CD4-positive, alpha-beta memory T cell (primary cell): ENCODE results near the gene CARD9. TPM values are rescaled to one million over a fixed set of nuclear protein-coding genes. Genes with fewer than 3 reads are reported as not detected.

Experiments used
- CTCF ChIA-PET: fragments of 350-600 bp; sonication (Branson Sonifier 250); formaldehyde crosslinking; loops from one replicate; lab custom pipeline; 2021; ENCODE audit warnings: inconsistent platforms; ENCODE audit not compliant: partially characterized antibody; lab: Charles Lee
- POLR2A ChIA-PET: fragments of 350-600 bp; sonication (Branson Sonifier 250); formaldehyde crosslinking; loops from one replicate; lab custom pipeline; 2021; ENCODE audit not compliant: partially characterized antibody; lab: Charles Lee
- DNase-seq, 5 donors: peaks; one replicate each; pipeline versions ENCODE4 v3.0.0 to v3.0.0-alpha.2; 2020 to 2022; ENCODE audit warnings: mixed read lengths in 1 of 5
- H3K27ac ChIP-seq: one replicate; pipeline ENCODE4 v1.7.0; 2013; ENCODE audit warnings: low read depth, low read length
- H3K27me3 ChIP-seq: 2 replicates; pipeline ENCODE4 v1.7.0; 2013; ENCODE audit warnings: mild to moderate bottlenecking, low read length, moderate library complexity; ENCODE audit not compliant: insufficient read depth
- H3K36me3 ChIP-seq: 2 replicates; pipeline ENCODE4 v1.7.0; 2013; ENCODE audit warnings: mild to moderate bottlenecking, low read length, moderate library complexity; ENCODE audit not compliant: insufficient read depth
- H3K4me1 ChIP-seq: 2 replicates; pipeline ENCODE4 v1.7.0; 2013; ENCODE audit warnings: mild to moderate bottlenecking, low read length, moderate library complexity; ENCODE audit not compliant: insufficient read depth
- H3K4me3 ChIP-seq, 2 donors: one replicate each; pipeline ENCODE4 v1.7.0; 2013; ENCODE audit warnings: low read length in 2 of 2, mild to moderate bottlenecking in 1 of 2
- H3K9me3 ChIP-seq, 2 donors: one replicate each; pipeline ENCODE4 v1.7.0; 2013; ENCODE audit warnings: low read length in 2 of 2, control low read depth in 1 of 2; ENCODE audit not compliant: control insufficient read depth in 1 of 2
- H3K27ac Mint-ChIP-seq, 7 donors: one replicate each; pipeline ENCODE4 v1.8.0; 2020 to 2021; ENCODE audit warnings: mixed read lengths in 7 of 7, mild to moderate bottlenecking in 6 of 7, inconsistent platforms in 3 of 7, moderate library complexity in 3 of 7
- H3K27me3 Mint-ChIP-seq, 2 donors: one replicate each; pipeline ENCODE4 v1.8.0; 2020 to 2021; ENCODE audit warnings: mixed read lengths in 2 of 2
- H3K36me3 Mint-ChIP-seq, 2 donors: one replicate each; pipeline ENCODE4 v1.8.0; 2020 to 2021; ENCODE audit warnings: mixed read lengths in 2 of 2, inconsistent platforms in 1 of 2, mild to moderate bottlenecking in 1 of 2
- H3K4me1 Mint-ChIP-seq, 4 donors: one replicate each; pipeline ENCODE4 v1.8.0; 2020 to 2021; ENCODE audit warnings: mixed read lengths in 4 of 4, mild to moderate bottlenecking in 1 of 4
- H3K4me3 Mint-ChIP-seq, 8 donors: one replicate each; pipeline ENCODE4 v1.8.0; 2020 to 2021; ENCODE audit warnings: mixed read lengths in 8 of 8, mild to moderate bottlenecking in 7 of 8, moderate library complexity in 6 of 8, inconsistent platforms in 3 of 8
- H3K9me3 Mint-ChIP-seq, 8 donors: one replicate each; pipeline ENCODE4 v1.8.0; 2020 to 2021; ENCODE audit warnings: mixed read lengths in 8 of 8, mild to moderate bottlenecking in 5 of 8, inconsistent platforms in 3 of 8, moderate library complexity in 1 of 8
- intact Hi-C: fragments of 100-400 bp; cut with micrococcal nuclease; formaldehyde crosslinking; loops from one replicate; pipeline ENCODE4 v1.15.1; 2023
- polyA plus RNA-seq, 2 donors: library from polyadenylated mRNA; unstranded; fragments of 300-500 nt; fragmentation: Illumina TruSeq; gene quantifications; one replicate each; pipeline ENCODE4 v1.2.3, GENCODE V29; 2021
- total RNA-seq, 2 experiments: library from RNA; stranded (reverse); gene quantifications; one replicate each; pipeline ENCODE4 v1.2.3, GENCODE V29; 2021

The CARD9 gene
- total and polyA plus RNA-seq, 4 experiments from 2014 or later, result 0.41 to 1.2 (median 0.70) TPM; not detected in 1

DNA sequence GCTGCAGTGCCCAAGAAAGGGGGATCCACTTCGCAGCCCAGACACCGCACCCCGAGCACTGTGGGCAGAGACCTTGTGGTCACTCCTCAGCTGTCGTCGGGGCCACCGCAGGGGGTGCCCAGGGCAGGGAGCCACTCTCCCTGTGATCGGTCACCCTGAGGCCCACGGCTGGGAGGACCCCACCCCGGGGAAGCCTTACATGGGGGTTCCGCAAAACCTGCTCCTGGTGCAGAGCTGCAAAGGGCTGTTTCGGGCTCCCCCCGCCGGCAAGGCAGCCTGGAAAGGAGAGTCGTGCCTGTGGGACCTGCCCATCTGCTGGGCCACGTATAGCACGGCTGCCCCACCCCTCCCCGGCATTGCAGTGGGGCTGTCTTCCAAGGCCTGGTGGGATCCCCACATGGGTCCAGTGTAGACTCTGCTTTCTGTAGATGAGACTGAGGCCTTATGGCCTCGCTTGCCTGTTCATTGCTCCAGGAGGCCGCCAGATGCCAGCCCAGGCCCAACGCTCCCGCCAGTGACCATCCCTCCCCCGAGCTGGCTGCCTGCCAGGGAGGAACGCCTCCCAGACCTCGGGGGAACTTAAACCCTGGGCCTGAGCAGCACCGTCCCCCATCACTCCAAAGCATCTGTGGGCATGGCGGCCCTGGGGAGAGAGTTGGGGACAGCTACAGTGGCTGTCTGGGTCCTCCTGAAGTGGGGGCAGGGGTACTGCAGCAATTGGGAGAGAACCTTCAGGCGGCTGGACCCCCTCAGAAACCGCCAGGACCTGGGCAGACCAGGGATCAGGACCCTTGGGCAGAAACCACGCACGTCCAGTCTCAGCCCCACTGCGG is 8.3 kb downstream of the CARD9 start:
- ChIA-PET POLR2A (interaction anchor here (1.0 kb wide), 1 partner anchor 45 kb away, joined by 3 read pairs; no protein-coding TSS in a partner anchor), CTCF (interaction anchor here (2.5 kb wide), 1 partner anchor 37 kb away, joined by 20 read pairs; no protein-coding TSS in a partner anchor)
- H3K36me3 Mint-ChIP-seq, result peaks cover 0 to 12% of the 10 kb centered on the region in 2 donors
- Histone ChIP-seq H3K9me3 (no peaks in the 10 kb centered on the region), H3K4me1 (peaks cover 14% of the 10 kb centered on the region), H3K27ac (no peak overlapping the region), H3K27me3 (no peaks in the 10 kb centered on the region), H3K36me3 (no peaks in the 10 kb centered on the region), H3K4me3 (no peak overlapping the region)
- peaks cover 0 to 9% (median 0%) of the 10 kb centered on the region in 4 donors for H3K4me1 Mint-ChIP-seq
- H3K9me3 Mint-ChIP-seq, result peaks cover 0 to 2% (median 0%) of the 10 kb centered on the region in 8 donors
- DNase-seq, result no peak
- no peaks in the 10 kb centered on the region for H3K27me3 Mint-ChIP-seq
- intact Hi-C loops, result no loop called here
- peak overlapping the region in 2 of 8 donors; percentile 13 to 26 for H3K4me3 Mint-ChIP-seq
- peak overlapping the region in 2 of 7 donors; percentile 12 to 72 for H3K27ac Mint-ChIP-seq

DNA sequence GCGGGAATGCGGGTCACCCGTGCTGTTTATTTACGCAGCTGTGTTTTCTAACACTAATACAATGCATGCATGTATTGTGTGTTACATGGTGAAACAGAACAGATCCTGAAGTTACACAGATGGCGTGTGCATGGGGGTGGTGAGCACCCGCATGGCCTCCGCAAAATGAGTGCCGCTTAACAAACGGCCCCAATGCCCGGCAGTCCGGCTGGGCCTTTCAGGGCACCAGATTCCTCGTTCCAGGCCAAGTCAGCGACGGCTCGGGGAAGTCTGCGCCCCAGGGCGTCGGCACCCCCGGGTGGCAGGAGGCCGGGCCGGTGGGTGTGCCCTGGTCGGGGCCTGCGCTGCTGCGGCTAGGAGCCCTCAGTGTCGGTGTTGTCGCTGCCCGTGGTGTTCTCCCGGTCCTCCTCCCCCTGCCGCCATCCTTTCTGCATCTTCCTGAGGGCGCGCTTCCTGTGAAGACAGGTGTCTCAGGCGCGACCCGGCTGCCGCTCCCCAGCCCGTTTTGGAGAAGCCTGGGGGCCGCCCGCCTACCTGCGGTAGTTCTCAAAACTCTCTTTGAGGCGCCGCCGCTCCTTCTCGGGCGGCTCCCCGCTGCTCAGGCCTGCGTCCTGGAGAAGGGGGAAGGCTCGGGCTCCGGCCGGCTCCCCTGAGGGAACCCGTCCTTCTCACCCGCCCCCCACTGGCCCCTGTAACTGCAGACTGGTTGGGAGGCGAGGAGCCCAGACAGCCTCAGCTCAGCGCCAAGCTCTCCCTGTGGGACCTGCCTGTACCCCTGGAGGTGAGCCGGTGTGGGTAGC is 9.3 kb downstream of the CARD9 start:
- no peak overlapping the region for H3K27ac ChIP-seq
- H3K27me3 Mint-ChIP-seq, result no peaks in the 10 kb centered on the region
- H3K36me3 ChIP-seq, result no peaks in the 10 kb centered on the region
- no peaks in the 10 kb centered on the region for H3K9me3 ChIP-seq
- intact Hi-C loops, result loop anchor here (1.0 kb wide), 5 partner anchors 36 to 119 kb away; partner anchors contain the start of genes GPSM1, QSOX2, SEC16A and SNAPC4
- peaks cover 14% of the 10 kb centered on the region for H3K4me1 ChIP-seq
- peak overlapping the region in 1 of 7 donors; percentile 91 for H3K27ac Mint-ChIP-seq
- H3K4me3 ChIP-seq, result peak overlapping the region in 1 of 2 donors; percentile 5
- ChIA-PET CTCF (interaction anchor here (0.6 to 2.5 kb wide), 7 partner anchors 20 to 45 kb away, joined by 3 to 20 read pairs (median 7); no protein-coding TSS in a partner anchor), POLR2A (interaction anchor here (0.6 to 2.8 kb wide), 16 partner anchors 13 to 876 kb away, joined by 3 to 27 read pairs (median 6); partner anchors contain the start of genes ENTR1, GPSM1, PMPCA and SNAPC4)
- H3K36me3 Mint-ChIP-seq, result peaks cover 0 to 15% of the 10 kb centered on the region in 2 donors
- peaks cover 0 to 2% (median 0%) of the 10 kb centered on the region in 8 donors for H3K9me3 Mint-ChIP-seq
- no peaks in the 10 kb centered on the region for H3K27me3 ChIP-seq
- no peak for DNase-seq
- peaks cover 0 to 9% (median 0%) of the 10 kb centered on the region in 4 donors for H3K4me1 Mint-ChIP-seq
- peak overlapping the region in 3 of 8 donors; percentile 21 to 53 (median 36) for H3K4me3 Mint-ChIP-seq

DNA sequence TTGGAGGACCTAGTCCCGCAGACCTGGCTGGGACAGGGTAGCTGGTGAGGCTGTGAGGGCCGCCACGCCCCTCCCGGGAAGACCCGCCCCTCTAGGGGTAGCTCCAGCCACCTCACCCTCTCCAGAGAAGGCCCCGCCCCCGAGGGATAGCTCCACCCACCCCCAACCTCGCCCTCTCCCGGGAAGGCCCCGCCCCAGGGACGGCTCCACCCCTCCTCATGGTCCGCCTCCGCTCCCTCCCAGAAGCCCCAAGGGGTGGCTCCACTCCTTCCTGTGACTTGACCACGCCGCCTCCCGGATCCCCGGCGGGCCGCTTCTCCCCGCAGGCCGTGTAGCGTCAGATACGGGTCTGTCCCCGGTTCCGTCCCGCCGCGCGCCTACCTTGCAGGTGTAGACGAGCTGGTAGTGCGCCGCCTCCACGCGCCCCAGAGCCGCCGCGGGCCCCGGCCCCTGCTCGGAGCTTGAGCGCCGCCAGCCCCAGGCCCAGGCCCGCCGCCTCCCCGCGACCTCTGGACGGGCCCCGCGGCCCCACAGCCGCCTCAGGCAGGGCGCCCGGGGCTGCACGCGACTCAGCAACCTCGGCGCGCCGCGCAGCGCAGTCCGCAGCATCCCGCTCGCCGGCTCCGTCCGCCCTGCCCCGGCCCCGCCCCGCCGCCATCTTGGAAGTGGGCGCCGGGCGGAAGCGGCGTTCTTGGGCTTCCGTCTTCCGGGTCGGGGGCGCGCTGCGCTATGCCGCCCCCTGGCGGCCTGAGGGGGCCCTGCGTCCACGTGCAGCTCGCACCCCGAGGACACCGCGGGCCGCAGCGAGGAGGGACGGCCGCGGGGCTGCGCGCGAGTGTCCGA is 10.1 kb downstream of the CARD9 start, which contains the start of gene DNLZ:
TSS of gene DNLZ (minus strand) at position 639 of the 843 bp plus-strand sequence. CDS start at position 609, 30 bp downstream.
- intact Hi-C loops, result loop anchor here (1.0 kb wide), 5 partner anchors 36 to 120 kb away; partner anchors contain the start of genes GPSM1, QSOX2, SEC16A and SNAPC4
- peak within 1 kb of the TSS in 1 of 2 donors; percentile 59 for H3K4me3 ChIP-seq
- CTCF ChIA-PET, result interaction anchor here (0.6 to 2.5 kb wide), 12 partner anchors 21 to 118 kb away, joined by 3 to 20 read pairs (median 3); no protein-coding TSS in a partner anchor
- peak within 1 kb of the TSS; percentile 76 for H3K27ac ChIP-seq
- Mint-ChIP-seq H3K36me3 (peaks cover 0 to 16% of the 10 kb centered on the region in 2 donors), H3K27me3 (no peaks in the 10 kb centered on the region), H3K27ac (peak within 1 kb of the TSS; percentile 78 to 92 (median 85)), H3K4me3 (peak within 1 kb of the TSS; percentile 83 to 91 (median 86)), H3K9me3 (peaks cover 0 to 2% (median 0%) of the 10 kb centered on the region in 8 donors), H3K4me1 (peaks cover 0 to 9% (median 0%) of the 10 kb centered on the region in 4 donors)
- peak; percentile 87 to 90 (median 88) for DNase-seq
- POLR2A ChIA-PET, result interaction anchor here (0.6 to 2.8 kb wide), 20 partner anchors 9 to 877 kb away, joined by 3 to 27 read pairs (median 5); partner anchors contain the start of genes ENTR1, GPSM1, PMPCA and SNAPC4
- H3K27me3 ChIP-seq, result no peaks in the 10 kb centered on the region
- H3K9me3 ChIP-seq, result no peaks in the 10 kb centered on the region
- H3K4me1 ChIP-seq, result peaks cover 14% of the 10 kb centered on the region
- no peaks in the 10 kb centered on the region for H3K36me3 ChIP-seq

DNA sequence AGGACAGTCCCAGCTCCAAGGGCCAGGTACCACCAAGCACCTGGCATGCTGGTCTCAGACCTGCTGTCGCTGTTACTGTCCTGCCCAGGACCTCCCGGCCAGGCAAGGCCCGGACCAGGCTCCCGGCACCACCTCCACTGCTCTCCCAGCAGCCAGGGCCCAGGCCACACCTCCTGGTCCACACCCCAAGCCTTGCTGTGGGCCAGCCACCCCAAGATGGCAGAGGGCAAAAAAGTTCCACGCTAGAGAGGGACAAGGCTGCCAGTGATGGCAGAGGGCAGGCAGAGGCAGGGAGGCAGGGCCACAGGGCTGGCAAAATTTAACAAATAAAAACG is 11.1 kb downstream of the CARD9 start:
- H3K27me3 ChIP-seq, result no peaks in the 10 kb centered on the region
- DNase-seq, result no peak

DNA sequence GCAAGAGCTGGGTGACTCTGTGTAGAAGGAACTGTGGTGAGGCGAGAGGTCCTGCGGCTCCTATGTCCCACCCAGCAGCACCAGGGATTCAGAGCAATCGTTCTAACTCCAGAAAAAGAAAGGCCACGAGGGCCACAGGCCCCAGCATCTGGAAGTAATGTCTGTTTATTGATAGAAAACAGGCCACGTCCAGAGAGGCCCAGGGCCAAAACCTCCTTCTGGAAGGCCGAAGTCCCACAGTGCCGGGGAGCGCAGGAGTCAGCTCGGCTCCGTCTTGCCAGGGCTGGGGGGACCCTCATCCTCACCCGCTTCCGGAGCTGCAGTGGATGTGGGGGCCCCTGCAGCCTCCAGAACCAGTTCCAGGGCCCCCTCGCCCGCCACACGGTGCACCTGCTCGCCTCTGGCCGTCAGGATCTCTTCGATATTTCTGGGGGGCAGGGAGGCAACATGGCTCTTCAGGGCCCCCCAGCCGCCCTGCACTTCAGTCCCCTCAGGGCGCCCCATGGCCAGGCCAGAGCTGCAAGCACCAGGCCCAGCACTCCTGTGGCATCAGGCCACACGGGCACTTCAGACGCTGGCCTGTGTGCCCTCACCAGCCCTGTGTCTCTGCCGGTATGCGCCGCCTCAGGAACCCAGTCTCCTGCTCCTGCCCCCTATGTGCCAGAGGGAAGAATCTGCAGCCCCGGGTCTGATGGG is 11.6 kb downstream of the CARD9 start:
- ChIA-PET POLR2A (interaction anchor here (2.0 to 2.8 kb wide), 2 partner anchors 34 to 38 kb away, joined by 6 to 27 read pairs; partner anchors contain the start of genes GPSM1 and SNAPC4), CTCF (interaction anchor here (1.3 kb wide), 1 partner anchor 78 kb away, joined by 3 read pairs; no protein-coding TSS in a partner anchor)
- H3K9me3 Mint-ChIP-seq, result peaks cover 0 to 2% (median 0%) of the 10 kb centered on the region in 8 donors
- H3K27ac Mint-ChIP-seq, result peak overlapping the region in 2 of 7 donors; percentile 12 to 81
- Histone ChIP-seq H3K36me3 (no peaks in the 10 kb centered on the region), H3K27me3 (no peaks in the 10 kb centered on the region), H3K9me3 (no peaks in the 10 kb centered on the region), H3K27ac (no peak overlapping the region), H3K4me1 (peaks cover 14% of the 10 kb centered on the region), H3K4me3 (no peak overlapping the region)
- no peak for DNase-seq
- peak overlapping the region in 2 of 8 donors; percentile 15 to 69 for H3K4me3 Mint-ChIP-seq
- peaks cover 0 to 16% of the 10 kb centered on the region in 2 donors for H3K36me3 Mint-ChIP-seq
- peaks cover 0 to 9% (median 0%) of the 10 kb centered on the region in 4 donors for H3K4me1 Mint-ChIP-seq
- intact Hi-C loops, result no loop called here
- no peaks in the 10 kb centered on the region for H3K27me3 Mint-ChIP-seq

More for the DNA sequence above, 11.1 kb downstream of the CARD9 start:
- Mint-ChIP-seq H3K27me3 (no peaks in the 10 kb centered on the region), H3K27ac (peak overlapping the region in 6 of 7 donors; percentile 57 to 92 (median 83)), H3K36me3 (peaks cover 0 to 16% of the 10 kb centered on the region in 2 donors), H3K4me1 (peaks cover 0 to 9% (median 0%) of the 10 kb centered on the region in 4 donors), H3K4me3 (peak overlapping the region in 5 of 8 donors; percentile 15 to 87 (median 85)), H3K9me3 (peaks cover 0 to 2% (median 0%) of the 10 kb centered on the region in 8 donors)
- CTCF ChIA-PET, result interaction anchor here (0.6 to 2.5 kb wide), 8 partner anchors 22 to 117 kb away, joined by 3 to 20 read pairs (median 3); no protein-coding TSS in a partner anchor
- intact Hi-C loops, result no loop called here
- Histone ChIP-seq H3K36me3 (no peaks in the 10 kb centered on the region), H3K4me3 (no peak overlapping the region), H3K9me3 (no peaks in the 10 kb centered on the region), H3K27ac (peak overlapping the region; percentile 76), H3K4me1 (peaks cover 14% of the 10 kb centered on the region)
- POLR2A ChIA-PET, result interaction anchor here (0.8 to 2.8 kb wide), 13 partner anchors 8 to 365 kb away, joined by 3 to 27 read pairs (median 6); partner anchors contain the start of genes ENTR1, GPSM1, PMPCA and SNAPC4
